Measurements from ENCODE around the gene ZMIZ1.
"Not testable (repeated sequence)": the region's sequence is repeated elsewhere in the genome, so short reads cannot be mapped to it uniquely, and the experiment has no call there.

ZMIZ1 gene

GRCh38 chr10:79332610-79333315 is 264.0 kb downstream of the ZMIZ1 start:
- DNase-seq = not testable (repeated sequence)

DNA sequence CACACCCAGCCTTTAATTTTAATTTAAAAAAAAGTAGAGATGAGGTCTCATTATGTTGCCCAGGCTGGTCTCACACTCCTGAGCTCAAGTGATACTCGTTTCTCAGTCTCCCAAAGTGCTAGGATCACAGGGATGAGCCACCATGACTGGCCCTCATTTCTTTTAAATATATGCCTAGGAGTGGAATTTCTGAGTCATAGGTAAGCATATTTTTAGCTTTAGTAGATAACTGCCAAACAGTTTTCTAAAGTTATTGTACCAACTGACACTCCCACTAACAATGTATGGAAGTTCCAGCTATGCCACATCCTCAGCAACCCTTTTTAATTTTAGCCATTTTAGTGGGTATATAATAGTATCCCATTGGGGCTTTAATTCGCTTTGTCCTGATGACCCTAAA is 264.7 kb downstream of the ZMIZ1 start:
- DNase-seq = no peak

- DNase-seq = no peak
These were observed 265.8 kb downstream of the ZMIZ1 start for GRCh38 chr10:79334573-79334972.

DNA sequence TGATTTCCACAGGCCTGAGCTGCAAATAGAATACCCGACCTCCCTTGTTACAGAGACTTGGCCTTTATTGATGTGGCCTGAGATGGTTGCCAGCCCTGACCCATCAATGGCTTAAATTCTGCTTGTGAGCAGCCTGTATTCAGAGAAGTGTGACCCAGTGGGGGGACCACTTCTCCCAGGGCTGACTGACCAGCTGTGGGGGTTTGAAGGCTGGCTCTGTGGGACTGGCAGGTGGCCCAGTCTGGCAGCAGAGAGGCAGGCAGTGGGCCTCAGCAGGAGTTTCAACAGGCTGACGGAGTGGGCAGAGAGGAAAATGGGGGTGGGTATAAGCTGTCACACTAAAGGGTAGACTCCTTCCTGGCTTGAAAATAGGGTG is 266.3 kb downstream of the ZMIZ1 start:
- DNase-seq = no peak

DNA sequence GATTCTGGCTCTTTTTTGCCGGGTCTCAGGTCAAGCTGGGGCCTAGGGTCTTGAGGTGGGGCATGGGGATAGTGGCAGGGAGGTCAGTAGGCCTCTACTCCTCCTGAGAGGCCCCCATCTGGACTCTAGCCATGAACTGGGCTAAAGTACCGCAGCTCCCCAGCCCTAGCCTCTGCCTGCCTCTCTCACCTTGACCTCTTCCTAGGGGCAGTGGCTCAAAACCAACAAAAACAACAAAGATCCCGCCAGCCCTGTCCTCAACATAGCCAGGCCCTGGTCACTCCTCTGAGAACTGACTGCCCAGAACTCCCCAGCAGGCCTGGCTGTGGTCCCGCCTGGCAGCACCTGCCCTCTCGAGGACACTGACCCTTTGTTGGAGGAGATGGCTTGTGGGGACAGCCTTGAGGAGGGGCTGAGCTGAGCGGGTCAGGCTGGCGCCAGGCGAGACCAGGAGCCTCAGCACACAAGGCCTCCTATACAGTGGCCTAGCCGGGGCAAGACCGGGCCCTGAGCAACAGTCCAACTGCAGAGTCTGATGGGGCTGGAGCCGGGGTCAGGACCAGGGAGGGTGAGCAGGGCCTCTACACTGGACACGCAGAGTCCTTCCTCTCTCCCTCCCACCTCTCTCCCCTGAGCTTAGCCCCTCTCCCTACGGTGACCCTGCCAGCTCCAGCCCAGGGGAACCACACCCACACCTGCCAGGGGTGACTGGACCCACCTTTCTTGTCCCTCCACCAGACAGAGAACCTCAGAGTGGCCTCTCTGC is 266.9 kb downstream of the ZMIZ1 start:
- DNase-seq = no peak

DNA sequence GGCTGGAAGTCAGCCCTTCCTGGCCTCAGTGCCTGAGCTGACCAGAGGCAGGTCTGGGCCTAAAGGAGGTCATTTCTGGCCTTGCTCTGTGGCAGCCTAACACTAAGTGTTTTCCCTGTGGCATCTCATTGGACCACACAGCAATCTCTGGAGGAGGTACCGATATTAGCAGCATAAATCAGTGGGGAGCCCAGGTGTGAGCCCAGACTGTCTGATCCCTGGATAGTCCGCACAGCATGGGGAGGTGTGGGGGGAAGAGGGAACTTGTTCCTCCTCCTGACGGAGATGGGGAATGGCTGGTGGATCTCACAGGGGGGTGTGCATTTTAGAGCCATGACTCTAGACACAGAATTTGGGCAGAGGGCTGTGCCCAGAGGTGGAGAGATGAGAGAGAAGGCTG is 267.5 kb downstream of the ZMIZ1 start:
- DNase-seq = no peak

GRCh38 chr10:79336739-79337138 is 268.0 kb downstream of the ZMIZ1 start:
- no peak for DNase-seq

DNA sequence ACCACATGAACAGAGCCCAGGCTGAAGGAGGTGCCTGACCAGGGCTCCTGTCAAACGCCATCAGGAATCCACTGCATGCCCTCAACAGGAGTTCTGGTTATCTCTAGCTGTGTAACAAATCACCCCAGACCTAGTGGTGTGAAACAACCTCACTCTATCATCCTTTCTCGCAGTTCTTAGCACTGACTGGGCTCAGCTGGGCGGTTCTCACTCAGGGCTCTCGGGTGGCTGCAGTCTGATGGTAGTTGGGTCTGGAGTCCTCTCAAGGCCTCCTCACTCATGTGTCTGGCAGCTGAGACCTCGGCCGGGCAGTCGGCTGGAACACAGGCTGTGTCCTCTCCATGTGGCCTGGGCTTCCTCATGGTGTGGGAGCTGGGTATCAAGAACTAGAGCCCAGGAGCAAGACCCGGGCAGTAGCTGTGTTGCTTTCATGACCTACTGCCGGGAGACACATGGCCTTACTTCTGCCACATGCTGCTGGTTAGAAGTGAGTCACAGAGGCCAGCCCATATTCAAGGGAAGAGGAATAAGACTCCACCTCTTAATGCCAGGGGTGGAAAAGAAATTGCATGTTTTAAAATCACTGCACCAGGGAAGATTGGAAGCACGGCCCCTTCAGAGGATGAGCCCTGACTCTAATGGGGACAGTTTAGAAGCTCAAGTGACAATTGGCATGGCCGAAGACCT is 269.2 kb downstream of the ZMIZ1 start:
- not testable (repeated sequence) for DNase-seq

DNA sequence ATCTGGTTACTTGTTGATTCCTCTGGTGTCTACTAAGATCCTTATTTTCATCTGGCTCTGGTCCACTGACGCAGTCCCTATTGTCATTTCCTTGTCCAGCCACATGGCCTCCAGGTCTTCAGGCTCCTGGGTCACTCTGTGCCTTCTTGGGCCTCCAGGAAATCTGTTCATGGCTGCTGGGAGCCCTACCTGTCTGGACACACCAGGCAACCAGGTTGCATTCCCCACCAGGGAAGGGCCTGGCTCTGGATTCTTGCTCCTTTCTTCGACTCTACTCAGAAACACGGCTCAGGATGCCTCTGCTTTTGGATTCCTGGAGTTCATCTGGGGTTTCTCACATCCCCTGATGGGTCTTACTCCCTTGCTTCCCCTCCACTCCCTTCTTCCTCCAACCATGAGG is 270.5 kb downstream of the ZMIZ1 start:
- DNase-seq = no peak

DNA sequence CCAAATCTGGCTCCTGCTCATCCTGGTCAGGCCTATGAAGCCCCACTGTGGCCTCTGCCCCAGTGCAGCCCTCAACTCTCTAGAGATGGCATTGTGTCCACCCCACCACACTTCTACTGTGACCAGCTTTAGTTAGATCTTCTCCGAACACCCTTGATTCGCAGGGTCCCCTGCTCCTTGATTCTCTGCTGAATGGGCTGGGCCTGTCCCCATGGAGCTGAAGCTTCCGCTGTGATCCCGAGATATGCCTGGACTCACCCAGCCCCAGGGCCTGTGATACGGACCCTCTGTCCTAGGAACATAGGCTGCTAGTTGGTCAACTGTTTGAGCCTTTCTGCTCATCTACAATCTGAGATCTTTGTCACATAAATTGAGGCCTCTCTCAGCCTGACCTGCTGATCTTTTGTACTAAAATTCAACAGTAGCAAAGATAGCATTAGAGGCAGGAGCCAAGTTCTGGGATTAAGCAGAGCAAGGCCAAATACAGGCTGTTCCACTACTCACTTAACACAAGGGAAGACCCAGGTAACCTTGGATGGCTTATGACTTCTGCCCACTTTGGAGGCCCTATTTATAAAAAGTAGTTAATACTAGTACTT is 272.0 kb downstream of the ZMIZ1 start:
- no peak for DNase-seq

DNA sequence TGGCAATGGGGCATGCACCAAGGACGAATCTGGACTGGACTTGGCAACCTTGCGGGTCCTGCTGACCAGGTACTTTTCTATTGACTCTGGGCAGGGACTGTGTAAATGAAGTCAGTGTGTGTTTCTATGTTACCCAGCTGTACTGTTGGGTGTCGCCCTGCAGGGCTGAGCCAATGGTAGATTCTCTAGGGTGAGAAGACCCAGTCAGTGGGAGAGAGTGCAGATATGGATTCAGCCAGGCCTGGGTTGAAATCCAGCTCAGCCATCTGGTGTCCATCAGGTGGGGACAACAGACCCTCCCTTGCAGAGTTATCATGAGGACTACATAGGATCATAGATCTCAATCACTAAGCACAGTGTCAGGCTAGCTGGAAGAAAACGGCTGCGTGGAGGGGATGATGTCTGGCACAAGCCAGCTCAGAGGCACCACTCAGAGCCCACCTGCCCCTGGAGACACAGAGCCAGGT is 273.6 kb downstream of the ZMIZ1 start:
- DNase-seq = no peak

DNA sequence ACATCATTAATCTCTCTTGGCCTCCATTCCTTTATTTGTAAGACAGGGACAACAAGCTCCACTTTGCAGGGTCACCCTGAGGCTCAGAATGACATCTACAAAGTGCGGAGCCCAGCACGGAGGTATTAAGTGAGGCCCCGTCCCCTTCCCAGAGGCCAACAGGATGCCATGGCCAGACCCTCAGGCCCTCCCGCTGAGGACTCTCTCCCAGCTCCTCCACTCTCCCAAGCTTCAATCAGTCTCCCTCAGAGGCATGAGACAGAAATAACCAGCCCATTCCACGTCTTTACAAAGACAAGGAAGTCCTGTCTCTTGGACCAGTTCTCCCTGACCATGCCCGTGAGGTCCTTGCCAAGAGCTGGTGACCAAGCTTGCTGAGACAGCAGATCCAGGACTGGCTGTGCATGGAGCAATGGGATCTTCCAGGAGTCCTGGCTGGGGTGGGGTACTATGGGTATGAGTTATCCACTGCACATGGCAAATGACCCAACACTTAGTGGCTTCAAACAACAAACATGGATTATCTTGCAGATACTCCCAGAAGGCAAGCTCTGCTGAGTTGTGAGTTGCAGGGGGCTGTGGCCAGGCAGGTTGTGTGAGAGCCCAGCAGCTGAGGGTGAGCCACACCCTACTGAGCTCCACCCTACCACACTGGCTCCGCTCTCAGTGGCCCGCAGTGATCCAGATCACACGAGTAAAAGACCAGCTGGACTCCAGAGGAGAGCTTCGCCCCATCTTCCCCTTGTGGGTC is 274.2 kb downstream of the ZMIZ1 start:
- DNase-seq = no peak

- no peak for DNase-seq
These were observed 275.9 kb downstream of the ZMIZ1 start for GRCh38 chr10:79344502-79345195.

DNA sequence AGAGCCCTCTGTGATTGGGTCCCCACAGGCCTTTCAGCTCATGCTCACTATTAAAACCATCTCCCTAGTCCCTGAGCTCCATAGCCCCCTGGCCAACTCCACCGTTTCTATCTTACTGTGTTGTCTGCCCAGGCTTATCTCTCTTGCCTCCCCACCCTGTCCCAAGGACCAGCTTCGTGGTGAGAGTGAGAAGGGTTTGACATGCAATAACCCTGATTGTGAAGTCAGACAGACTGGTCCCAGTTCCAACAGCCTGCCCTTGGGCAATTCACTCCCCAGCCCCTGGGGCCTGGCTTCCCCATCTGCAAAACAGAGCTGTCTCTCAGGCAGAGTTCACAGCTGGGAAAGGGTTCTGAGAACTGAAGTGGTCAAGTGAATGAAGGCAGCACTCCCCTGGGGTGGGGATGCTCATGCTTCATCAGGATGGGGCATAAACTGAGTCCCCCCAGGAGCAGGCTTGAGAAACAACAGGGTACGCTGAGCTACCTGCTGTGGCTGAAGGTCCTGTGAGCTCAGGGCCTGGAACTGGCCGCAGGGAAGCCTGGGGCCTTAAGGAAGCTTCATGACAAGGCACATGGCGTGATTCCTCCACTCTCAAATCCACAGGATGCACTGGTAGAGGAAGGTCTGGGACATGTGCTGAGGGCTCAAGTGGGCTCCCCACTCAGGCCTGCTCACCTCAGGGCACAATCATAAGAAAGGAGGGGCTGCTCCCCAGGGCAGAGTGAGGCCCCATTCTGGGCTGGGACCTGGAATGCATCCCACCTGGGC is 276.7 kb downstream of the ZMIZ1 start:
- no peak for DNase-seq

DNA sequence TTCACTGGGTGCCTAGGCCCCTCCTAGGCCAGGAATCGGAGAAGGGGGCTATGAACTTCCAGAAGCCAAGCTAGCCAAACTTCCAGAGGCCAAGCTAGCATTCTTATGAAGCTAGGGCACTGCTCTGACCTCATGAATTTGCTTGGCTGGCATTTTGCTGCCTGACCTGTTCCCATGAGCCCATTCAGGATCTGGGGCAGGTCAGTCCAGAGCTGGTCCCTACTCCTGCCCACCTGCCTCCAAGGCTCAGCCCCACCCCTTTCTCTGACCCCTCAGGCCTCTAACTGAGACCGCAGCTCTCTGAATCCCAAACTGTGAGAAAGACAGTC is 277.2 kb downstream of the ZMIZ1 start:
- no peak for DNase-seq

DNA sequence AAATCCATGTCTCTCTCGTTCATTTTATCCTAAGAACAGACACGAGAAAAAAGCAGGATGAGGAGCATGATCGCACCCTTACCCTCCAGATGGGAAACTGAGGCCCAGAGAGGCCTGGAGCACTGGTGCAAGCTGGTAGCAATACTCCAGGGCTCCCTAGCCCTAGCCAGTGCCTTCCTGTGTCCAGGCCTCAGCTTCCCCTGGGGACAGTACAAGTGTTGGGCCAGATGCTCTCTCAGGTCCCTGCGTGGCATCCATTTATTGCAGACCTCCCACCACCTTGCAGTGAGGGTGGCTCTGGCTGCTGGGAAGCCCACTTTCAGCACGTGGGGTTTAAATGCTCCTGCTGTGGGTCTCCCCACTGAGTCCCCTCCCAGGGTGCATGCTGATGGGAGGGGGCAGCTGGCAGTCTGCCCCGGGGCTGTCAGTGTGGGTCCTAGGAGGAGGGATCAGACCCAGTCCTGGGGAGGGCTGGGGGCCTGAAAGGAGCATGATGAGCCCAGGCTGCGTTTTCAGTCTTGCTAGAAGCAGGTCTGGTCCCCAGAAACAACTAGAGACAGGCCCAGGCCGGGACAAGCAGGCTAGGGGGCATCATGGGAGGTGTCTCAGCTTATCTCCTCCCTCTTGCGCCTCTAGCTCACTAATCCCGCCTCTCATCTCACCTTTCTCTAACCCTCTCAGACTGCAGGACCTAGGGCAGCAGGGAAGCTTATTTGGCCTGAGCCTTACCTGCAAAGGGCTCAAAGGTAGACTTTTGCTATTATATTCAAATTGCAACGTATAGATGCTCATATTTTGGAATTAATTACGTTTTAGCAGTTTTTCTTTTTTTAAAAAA is 277.8 kb downstream of the ZMIZ1 start:
- no peak for DNase-seq

- DNase-seq = peak; percentile 39 to 64
These were observed 278.6 kb downstream of the ZMIZ1 start, which contains the start of gene PPIF for GRCh38 chr10:79347226-79347893. TSS of gene PPIF (plus strand) at chr10:79347469. CDS start at chr10:79347549, 80 bp downstream.

GRCh38 chr10:79347894-79348639 is 279.3 kb downstream of the ZMIZ1 start:
- no peak for DNase-seq

- DNase-seq = no peak
These were observed 279.8 kb downstream of the ZMIZ1 start for GRCh38 chr10:79348640-79348988.

All from SHP77 (cell line).